Cerebellar cortex (tissue), 1 donor: ENCODE results near the gene METTL21C.

ENCODE experiments used
- DNase-seq: peaks from one replicate; pipeline ENCODE4 v3.0.0-alpha.2; 2015; ENCODE audit warnings: low spot score

The METTL21C gene

GRCh38 chr13:102697929-102698648 lies 3.2 kb upstream of the METTL21C start:
- DNase-seq = no peak

GRCh38 chr13:102697264-102697663 lies 2.4 kb upstream of the METTL21C start:
- no peak for DNase-seq

DNA sequence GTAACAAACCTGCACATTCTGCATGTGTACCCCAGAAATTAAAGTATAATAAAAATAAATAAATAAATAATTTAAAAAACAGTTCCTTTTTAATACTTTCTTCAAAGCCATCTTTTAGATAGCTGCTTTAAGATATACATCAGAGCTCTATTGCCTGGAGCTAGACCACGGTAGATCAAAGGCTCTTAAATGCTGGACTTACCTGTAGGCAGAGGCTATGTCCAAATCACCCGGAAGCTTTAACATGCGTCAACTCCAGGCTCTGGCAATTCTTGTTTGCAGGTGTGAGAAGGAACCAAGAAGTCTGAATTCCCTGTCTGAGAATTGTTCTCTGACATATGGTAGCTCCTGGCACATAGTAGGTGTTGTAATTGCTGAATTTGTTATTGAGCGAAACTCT lies 1.6 kb upstream of the METTL21C start:
- DNase-seq = no peak

DNA sequence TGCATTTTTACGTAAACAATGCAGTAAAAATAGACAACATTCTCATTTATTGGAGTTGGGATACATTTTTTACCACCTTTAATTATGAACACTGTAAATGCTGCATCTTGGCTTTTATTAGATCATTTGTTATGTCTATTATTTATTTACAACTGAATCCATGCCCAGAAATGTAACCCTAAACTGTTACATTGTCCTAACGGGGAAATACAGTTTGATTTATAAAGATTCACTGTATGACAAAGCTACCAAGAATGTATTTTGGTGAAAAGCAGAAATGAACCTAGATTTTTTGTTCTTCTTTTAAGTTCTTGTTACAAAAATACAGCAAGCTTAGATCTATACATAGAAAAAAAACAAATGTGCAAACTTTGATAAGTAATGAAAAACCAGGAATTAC lies 1.1 kb downstream of the METTL21C start:
- no peak for DNase-seq

DNA sequence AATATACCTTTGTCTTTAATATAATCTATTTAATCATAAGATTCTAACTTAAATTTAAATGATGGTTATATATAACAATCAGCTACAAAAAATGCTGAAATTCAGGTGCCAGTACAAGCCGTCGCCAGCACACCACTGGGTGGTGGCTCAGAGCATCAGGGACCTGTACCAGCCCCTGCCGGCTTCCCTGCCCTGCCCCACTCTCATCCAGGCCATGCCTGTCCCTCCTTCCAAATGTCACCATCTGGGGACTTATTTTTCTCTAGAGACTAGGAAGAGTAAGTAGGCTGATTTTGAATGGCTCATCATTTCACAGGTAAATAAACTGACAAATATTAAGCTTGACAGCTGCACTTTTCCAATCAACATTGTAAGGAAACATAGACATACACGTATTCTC lies 1.6 kb downstream of the METTL21C start:
- peak; percentile 52 for DNase-seq

DNA sequence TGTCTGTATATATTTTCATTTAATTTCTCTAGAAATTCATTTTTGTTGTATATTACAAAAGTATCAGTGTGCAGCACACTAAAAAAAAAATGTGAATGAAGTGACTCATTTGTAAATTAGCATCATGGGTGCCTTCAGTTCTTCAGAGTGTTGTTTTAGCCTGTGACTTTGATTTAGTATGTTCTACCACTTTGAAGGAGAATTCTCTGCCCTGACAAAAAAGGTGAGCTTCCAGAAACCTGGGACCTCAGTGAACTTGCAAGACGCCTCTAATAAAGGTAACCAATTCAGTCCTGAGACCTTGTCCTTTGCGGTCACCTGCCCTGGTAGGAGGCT lies 2.4 kb downstream of the METTL21C start:
- DNase-seq = no peak

- DNase-seq = no peak
These were observed 4.0 kb downstream of the METTL21C start for GRCh38 chr13:102690883-102691282.

GRCh38 chr13:102688306-102688973 lies 6.4 kb downstream of the METTL21C start:
- DNase-seq = no peak

DNA sequence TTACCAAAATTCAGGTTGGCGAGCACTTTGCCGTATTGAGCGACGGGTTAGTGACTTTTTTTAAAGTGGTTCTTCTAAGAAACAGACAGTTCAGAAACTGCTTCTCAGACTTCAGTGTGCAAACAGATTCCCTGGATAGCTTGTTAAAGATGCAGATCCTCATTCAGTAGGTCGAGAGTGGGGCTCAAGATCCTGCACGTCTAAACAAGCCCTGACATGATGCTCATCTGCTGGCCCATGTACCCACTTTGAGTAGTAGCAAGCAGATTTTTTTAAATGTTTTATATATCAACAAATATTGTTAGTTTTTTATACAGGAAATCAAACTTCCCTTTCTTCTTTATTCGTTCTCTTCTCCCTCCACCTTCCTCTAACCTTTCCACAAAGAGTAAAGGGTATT lies 7.3 kb downstream of the METTL21C start:
- no peak for DNase-seq

- no peak for DNase-seq
These were observed 8.8 kb downstream of the METTL21C start for GRCh38 chr13:102686024-102686423.

GRCh38 chr13:102683637-102684036 lies 11.2 kb downstream of the METTL21C start:
- no peak for DNase-seq

GRCh38 chr13:102682727-102683126 lies 12.1 kb downstream of the METTL21C start:
- no peak for DNase-seq

DNA sequence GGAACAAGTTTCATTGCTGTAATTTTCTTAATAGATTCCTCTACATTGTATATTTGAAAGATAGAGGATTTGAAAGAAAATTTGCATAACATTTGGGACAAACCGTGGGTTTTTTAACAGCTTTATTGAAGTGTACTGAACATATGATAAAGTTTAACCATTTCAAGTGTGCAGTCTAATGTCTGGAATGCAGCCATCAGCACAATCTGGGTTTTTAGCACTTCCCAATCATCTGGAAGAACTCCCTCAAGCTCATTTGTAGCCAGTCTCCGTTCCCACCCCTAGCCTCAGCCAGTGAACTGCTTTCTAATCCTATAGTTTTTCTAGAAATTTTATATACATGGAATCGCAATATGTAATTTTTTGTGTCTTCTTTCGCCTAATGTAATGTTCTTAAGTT lies 12.6 kb downstream of the METTL21C start:
- no peak for DNase-seq

GRCh38 chr13:102680842-102681740 lies 13.8 kb downstream of the METTL21C start:
- DNase-seq = no peak

- no peak for DNase-seq
These were observed 14.6 kb downstream of the METTL21C start for GRCh38 chr13:102680133-102680717.

DNA sequence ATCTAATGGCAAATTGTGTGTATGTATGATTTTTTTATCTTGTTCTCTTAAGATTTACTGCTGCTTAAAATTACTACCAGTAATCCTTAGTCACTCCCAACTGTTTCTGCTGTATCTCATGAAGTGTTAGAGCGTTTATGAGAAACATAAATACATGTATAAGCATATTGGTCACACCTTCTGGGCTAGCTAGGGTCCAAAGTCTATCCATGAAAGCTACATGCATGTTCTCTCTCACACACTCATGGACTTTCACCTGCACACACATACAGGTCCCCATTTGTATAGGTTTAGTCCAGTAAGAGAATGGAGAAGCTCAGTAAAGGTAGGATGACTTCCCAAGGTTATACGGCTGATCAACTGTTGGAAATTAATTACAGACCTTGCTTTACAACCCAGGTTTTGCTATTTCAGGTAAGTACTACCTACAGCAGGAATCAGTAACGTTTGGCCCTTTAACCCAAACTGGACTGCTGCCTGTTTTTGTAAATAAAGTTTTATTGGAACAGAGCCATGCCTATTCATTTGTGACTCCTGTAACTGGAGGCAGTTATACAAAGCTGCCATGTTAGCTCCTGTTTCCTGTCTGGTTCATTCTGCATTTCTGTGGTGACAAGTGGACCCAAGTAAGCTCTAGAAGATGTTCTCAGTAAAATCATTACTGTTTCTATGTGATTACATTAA lies 15.3 kb downstream of the METTL21C start:
- DNase-seq = no peak

GRCh38 chr13:102678339-102679107 lies 16.3 kb downstream of the METTL21C start:
- DNase-seq = no peak

DNA sequence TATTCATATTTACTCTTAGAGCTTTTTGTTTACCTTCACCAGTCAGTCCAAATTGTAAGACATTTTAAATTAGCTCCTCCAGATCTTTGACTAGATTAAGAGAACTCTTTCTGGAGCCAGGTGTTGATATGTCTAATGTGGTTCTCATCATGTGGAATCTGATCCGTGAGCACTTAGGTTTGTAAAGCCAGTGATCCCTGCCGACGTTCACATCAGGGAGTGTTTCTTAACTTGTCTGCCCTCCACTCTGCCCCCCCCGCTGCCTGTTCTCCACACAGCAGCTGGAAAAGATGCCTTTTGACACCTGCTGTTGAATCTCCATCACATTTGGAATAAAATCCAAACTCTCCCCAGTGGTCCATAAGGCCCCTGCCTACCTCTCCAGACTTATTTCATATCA lies 17.7 kb downstream of the METTL21C start:
- no peak for DNase-seq

DNA sequence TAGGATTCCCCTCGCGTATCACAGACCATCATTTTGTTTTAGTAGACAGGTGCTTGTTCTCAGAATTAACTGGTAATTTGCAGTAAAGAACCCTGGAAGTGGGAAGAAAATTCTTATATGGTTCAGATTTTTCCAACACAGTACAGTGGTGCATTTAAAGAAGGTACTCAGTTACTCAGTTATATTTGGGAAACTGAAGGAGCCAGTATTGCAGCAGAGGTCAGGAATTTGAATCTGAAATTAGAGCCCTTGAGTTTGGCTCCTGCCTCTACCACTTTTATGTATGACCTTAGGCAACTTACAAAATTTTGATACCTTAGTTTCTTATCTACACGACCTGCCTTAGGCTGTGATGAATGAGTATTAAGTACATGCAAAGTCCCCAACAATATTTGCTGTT lies 19.7 kb downstream of the METTL21C start:
- no peak for DNase-seq

- no peak for DNase-seq
These were observed 24.7 kb downstream of the METTL21C start for GRCh38 chr13:102670130-102670529.

DNA sequence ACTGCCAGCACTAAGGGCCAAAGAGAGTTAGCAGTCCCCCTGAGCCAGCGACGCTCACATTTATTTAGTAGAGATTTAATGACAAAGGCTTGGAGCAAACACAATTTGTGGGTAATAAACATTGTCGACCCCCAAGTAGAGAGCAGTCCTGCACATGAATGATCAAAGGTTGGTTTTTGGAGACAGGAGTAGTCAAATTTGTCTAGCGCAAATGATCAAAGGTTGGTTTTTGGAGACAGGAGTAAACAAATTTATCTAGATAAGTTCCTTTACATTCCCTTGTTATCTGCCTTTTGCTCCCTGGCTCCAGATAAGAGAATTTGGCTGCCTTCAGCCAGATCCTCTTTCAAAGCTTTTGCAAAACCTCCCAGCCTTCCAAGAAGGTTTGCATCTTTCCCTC lies 26.9 kb downstream of the METTL21C start:
- no peak for DNase-seq
